ENCODE results near the gene SSNA1.

DNA sequence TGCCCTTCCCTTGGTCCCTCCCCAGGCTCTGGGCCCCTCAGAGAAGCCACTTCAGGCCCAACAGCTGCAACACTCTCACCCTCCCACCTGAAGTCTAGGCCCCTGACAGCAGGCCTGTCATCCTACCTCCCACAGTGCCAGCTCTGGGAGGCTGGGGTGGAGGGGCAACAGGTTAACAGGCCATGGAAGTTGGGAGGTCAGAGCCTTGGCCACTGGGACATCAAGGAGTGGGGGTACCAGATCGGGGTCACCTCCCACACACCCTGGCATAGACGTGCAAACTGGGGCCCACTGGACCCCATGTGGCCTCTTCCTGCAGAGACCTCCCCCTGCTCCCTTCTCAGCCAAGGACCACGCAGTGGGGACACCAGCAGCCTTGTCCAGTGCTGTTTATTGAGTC lies 2.8 kb downstream of the SSNA1 start:
- TF ChIP-seq, protein P1, sequence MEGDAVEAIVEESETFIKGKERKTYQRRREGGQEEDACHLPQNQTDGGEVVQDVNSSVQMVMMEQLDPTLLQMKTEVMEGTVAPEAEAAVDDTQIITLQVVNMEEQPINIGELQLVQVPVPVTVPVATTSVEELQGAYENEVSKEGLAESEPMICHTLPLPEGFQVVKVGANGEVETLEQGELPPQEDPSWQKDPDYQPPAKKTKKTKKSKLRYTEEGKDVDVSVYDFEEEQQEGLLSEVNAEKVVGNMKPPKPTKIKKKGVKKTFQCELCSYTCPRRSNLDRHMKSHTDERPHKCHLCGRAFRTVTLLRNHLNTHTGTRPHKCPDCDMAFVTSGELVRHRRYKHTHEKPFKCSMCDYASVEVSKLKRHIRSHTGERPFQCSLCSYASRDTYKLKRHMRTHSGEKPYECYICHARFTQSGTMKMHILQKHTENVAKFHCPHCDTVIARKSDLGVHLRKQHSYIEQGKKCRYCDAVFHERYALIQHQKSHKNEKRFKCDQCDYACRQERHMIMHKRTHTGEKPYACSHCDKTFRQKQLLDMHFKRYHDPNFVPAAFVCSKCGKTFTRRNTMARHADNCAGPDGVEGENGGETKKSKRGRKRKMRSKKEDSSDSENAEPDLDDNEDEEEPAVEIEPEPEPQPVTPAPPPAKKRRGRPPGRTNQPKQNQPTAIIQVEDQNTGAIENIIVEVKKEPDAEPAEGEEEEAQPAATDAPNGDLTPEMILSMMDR (IDR thresholded peaks at IDR 0.05), result no peak
- TF ChIP-seq POLR2A (IDR thresholded peaks at IDR 0.05), result no peak
